ENCODE measurements around the gene GABPB2.
A peak's percentile ranks its signal among the peaks of the same experiment; 100 is the strongest.

GABPB2 gene

GRCh38 chr1:151051356-151052009 is 19.1 kb upstream of the GABPB2 start:
- peak; percentile 52; the same call in 1 of the 2 replicates for TF ChIP-seq ZNF600 (tag by site-specific recombination; IDR thresholded peaks at IDR 0.05)
- TF ChIP-seq ZNF133 (tag by site-specific recombination; IDR thresholded peaks at IDR 0.05): no peak
- TF ChIP-seq, protein P1, sequence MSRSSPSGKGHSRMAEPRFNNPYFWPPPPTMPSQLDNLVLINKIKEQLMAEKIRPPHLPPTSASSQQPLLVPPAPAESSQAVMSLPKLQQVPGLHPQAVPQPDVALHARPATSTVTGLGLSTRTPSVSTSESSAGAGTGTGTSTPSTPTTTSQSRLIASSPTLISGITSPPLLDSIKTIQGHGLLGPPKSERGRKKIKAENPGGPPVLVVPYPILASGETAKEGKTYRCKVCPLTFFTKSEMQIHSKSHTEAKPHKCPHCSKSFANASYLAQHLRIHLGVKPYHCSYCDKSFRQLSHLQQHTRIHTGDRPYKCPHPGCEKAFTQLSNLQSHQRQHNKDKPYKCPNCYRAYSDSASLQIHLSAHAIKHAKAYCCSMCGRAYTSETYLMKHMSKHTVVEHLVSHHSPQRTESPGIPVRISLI (tag by site-specific recombination; IDR thresholded peaks at IDR 0.05): peak; percentile 55; the same call in 1 of the 2 replicates
- no peak for TF ChIP-seq ZNF16 (tag by site-specific recombination; IDR thresholded peaks at IDR 0.05; ENCODE audit: low read depth)
- no peak for TF ChIP-seq ZSCAN16 (tag by site-specific recombination; IDR thresholded peaks at IDR 0.05)
- TF ChIP-seq ZXDB (tag by site-specific recombination; IDR thresholded peaks at IDR 0.05): no peak
- no peak for TF ChIP-seq ELK4 (IDR thresholded peaks at IDR 0.05; ENCODE audit: borderline replicate concordance, low read depth, low read length)
- no peak for TF ChIP-seq ZSCAN23 (tag by site-specific recombination; IDR thresholded peaks at IDR 0.05)
- TF ChIP-seq, protein P2, sequence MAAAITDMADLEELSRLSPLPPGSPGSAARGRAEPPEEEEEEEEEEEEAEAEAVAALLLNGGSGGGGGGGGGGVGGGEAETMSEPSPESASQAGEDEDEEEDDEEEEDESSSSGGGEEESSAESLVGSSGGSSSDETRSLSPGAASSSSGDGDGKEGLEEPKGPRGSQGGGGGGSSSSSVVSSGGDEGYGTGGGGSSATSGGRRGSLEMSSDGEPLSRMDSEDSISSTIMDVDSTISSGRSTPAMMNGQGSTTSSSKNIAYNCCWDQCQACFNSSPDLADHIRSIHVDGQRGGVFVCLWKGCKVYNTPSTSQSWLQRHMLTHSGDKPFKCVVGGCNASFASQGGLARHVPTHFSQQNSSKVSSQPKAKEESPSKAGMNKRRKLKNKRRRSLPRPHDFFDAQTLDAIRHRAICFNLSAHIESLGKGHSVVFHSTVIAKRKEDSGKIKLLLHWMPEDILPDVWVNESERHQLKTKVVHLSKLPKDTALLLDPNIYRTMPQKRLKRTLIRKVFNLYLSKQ (tag by site-specific recombination; IDR thresholded peaks at IDR 0.05; ENCODE audit: borderline replicate concordance): no peak
- no peak for TF ChIP-seq ZBTB17 (tag by site-specific recombination; IDR thresholded peaks at IDR 0.05)
- ChIA-PET POLR2A (interaction anchor here (2.1 kb wide), 1 partner anchor 11 kb away, joined by 8 read pairs; no protein-coding TSS in a partner anchor), CTCF (interaction anchor here (3.0 kb wide), 1 partner anchor 8 kb away, joined by 11 read pairs; the partner anchor contains the start of genes CDC42SE1 and MLLT11)
- Histone ChIP-seq H3K4me1 (ENCODE audit: control insufficient read depth, insufficient read depth, low read length) (no peaks in the 10 kb centered on the region), H3K36me3 (ENCODE audit: control insufficient read depth in 2 of 2, insufficient read depth in 1 of 2, low read length in 2 of 2) (peaks cover 0 to 60% of the 10 kb centered on the region in 2 experiments; a peak in 2 of 3 replicates), H3K27ac (ENCODE audit: extremely low read depth, low read depth, low read length) (no peak overlapping the region), H3K9me3 (ENCODE audit: control insufficient read depth, insufficient read depth, low read depth, low read length) (no peaks in the 10 kb centered on the region), H3K4me3 (ENCODE audit: low read depth, low read length) (no peak overlapping the region)

DNA sequence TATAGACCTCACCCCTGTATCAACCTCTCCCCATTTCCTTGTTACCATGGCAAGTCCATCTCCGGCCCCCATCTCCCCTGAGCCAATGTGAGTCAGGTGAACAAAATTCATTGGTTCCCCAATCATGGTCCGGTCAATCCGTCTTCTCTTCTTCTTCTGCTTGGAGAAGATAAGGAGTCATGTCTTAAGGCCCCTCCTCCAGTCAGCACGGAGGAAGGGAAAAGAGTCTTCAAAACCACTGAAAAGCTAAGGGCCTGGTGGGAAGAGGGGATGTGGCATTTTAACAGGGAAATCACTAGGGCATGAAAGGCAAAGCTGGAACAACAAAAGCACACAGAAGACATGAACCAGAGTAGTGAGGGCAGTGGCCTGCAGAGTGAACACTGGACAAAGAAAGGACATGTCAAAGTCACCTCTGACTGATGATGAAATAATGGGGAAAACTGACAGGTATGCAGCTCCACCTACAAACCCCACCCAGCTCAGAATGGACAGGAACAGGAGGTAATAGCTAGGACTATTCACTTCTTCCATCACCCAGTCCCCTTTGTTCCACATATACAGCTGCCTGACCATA is 15.5 kb upstream of the GABPB2 start:
- H3K27ac ChIP-seq (ENCODE audit: extremely low read depth, low read depth, low read length): no peak overlapping the region
- no peaks in the 10 kb centered on the region for H3K9me3 ChIP-seq (ENCODE audit: control insufficient read depth, insufficient read depth, low read depth, low read length)
- CTCF ChIA-PET: interaction anchor here (0.6 to 1.3 kb wide), 2 partner anchors 9 to 42 kb away, joined by 4 to 5 read pairs; no protein-coding TSS in a partner anchor
- no peak for TF ChIP-seq ZNF202 (tag by site-specific recombination; IDR thresholded peaks at IDR 0.05; ENCODE audit: borderline replicate concordance)
- TF ChIP-seq, protein P3, sequence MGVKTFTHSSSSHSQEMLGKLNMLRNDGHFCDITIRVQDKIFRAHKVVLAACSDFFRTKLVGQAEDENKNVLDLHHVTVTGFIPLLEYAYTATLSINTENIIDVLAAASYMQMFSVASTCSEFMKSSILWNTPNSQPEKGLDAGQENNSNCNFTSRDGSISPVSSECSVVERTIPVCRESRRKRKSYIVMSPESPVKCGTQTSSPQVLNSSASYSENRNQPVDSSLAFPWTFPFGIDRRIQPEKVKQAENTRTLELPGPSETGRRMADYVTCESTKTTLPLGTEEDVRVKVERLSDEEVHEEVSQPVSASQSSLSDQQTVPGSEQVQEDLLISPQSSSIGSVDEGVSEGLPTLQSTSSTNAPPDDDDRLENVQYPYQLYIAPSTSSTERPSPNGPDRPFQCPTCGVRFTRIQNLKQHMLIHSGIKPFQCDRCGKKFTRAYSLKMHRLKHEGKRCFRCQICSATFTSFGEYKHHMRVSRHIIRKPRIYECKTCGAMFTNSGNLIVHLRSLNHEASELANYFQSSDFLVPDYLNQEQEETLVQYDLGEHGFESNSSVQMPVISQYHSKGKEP (tag by site-specific recombination; IDR thresholded peaks at IDR 0.05): no peak
- no peak for TF ChIP-seq ZNF792 (tag by site-specific recombination; IDR thresholded peaks at IDR 0.05)
- TF ChIP-seq SP2 (tag by site-specific recombination; IDR thresholded peaks at IDR 0.05): no peak
- TF ChIP-seq ZNF623 (tag by site-specific recombination; IDR thresholded peaks at IDR 0.05): no peak
- no peak overlapping the region for H3K4me3 ChIP-seq (ENCODE audit: low read depth, low read length)
- peaks cover 4% of the 10 kb centered on the region; the same call in 1 of the 2 replicates for H3K4me1 ChIP-seq (ENCODE audit: control insufficient read depth, insufficient read depth, low read length)
- POLR2A ChIA-PET: interaction anchor here (0.6 to 0.8 kb wide), 2 partner anchors 15 to 475 kb away, joined by 3 to 5 read pairs; partner anchors contain the start of gene MCL1
- H3K36me3 ChIP-seq (ENCODE audit: control insufficient read depth in 2 of 2, insufficient read depth in 1 of 2, low read length in 2 of 2): peaks cover 0 to 69% of the 10 kb centered on the region in 2 experiments; a peak in 2 of 3 replicates

Measured in HEK293 (cell line).